HG03378 (cell line): Measurements from ENCODE around the gene PGF.

Experiments
- ATAC-seq: cut with Tn5 transposase; IDR thresholded peaks from one replicate; pipeline ENCODE4 v1.9.1; 2021; ENCODE audit warnings: mild to moderate bottlenecking, moderate library complexity; ENCODE audit not compliant: unreplicated experiment

PGF gene

DNA sequence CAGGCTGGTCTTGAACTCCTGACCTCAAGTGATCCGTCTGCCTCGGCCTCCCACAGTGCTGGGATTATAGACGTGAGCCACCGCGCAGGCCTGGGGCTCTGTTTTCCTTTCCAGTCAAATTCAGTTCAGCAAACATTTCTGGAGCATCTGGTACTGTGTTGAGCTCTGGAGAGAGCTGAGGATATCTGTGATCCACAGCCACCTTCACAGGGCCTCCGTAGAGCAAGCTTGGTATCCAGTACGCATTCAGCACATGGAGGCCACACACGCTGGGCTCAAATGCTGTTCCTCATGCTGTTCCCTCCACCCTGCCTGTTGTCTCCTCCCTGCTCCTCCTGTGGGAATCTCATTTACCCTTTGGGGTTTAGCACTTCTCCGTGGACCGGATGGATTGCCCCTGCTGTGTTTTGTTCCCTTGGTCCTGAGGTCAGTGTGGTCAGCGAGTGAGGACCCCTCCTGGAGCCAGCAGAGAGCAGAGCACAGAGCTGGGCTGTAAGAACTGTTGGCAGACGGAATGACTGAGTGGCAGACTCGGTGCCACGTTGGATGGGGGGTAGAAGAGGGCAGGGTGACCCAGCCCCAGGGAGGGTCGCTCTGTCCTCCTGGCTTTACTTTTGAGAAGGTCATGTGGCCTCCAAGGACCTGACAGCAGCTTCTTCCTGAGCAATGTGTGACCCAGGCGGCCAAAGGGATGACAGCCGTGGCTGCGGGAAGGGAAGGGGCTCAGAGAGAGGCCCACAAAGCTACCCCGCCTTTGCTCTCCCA lies 33.2 kb downstream of the PGF start:
- ATAC-seq = no peak

- ATAC-seq = no peak
These were observed 34.3 kb downstream of the PGF start for GRCh38 chr14:74921053-74921620.

- ATAC-seq = no peak
These were observed 35.1 kb downstream of the PGF start for GRCh38 chr14:74920281-74920680.

- no peak for ATAC-seq
These were observed 35.8 kb downstream of the PGF start for GRCh38 chr14:74919421-74920165.

DNA sequence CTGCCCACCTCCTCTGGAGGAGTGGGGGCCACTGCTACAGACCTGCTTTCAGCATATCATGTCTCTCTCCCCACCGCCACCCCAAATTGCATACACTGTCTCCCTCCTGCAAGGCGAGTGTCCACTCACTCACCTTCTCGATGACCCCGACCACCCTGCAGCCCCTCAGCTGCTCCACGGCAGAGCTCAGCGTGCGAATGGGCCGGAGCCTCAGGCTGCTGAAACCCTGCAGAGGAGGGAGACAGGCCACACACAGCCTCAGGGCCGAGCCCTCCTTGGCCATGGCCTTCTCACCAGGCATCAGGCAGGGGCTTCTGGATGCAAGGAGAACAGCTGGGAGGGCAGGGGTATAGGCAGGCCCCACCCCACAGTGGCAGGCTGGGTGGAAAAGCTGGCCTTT lies 37.0 kb downstream of the PGF start:
- ATAC-seq = no peak

DNA sequence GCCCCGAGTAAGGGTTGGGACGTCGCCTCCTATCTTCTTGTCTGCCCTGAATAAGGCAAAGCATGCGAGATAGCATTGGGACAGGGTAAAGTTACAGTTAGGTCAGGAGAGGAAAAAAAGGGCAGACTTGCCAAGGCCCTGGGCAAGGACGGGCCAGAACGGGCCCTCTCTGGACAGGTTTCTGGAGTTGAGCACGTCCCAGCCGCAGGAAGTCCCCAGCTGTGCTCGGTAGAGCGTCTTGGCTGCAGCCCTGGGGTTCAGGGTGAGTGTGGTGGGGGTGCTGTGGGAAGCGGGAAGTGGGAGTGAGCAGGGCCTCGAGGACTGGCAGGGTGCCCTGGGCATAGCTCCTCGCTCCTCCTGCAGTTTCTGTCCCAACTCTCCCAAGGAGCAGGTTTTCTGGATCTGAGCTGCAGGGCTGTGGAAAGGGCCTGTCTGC lies 37.7 kb downstream of the PGF start:
- no peak for ATAC-seq

GRCh38 chr14:74917178-74917543 lies 38.2 kb downstream of the PGF start:
- ATAC-seq = no peak

DNA sequence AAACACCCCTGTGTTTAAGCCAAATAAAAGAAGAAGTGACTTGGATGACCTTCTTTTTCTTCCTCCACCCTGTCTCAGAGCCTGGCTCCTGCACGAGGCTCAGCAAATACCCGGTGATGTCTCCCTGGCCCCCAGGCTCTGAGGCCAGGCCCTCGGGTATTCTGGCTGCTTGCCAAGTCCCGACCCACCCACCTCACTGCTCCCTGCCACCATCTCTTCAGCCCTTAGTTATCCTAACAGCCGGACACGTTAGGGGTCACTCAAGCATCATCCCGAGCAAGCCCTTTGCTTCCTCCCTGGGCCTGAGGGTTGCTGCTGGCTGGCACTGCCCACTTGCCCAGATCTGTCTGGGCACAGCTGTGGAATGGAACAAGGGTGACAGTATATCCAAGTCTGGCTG lies 39.6 kb downstream of the PGF start:
- ATAC-seq = no peak

DNA sequence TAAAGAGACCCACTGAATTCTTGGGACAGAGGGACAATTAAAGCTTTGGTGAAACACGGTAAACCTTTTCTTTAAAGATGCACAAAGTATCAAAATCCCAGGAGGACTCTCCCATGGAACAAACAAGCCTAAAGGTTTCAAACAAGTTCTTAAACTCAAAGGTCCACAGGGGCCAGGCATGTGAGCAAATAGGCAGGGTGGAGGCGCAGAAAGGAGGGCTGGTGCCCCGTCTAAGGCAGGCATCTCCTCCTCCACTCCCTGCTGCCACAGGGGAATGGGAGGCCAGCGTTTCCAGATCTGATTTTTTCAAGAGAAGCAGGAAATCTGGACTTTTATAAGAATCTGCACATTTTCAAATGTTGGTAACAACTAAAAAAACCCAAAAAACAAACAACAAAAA lies 40.0 kb downstream of the PGF start:
- ATAC-seq = no peak

DNA sequence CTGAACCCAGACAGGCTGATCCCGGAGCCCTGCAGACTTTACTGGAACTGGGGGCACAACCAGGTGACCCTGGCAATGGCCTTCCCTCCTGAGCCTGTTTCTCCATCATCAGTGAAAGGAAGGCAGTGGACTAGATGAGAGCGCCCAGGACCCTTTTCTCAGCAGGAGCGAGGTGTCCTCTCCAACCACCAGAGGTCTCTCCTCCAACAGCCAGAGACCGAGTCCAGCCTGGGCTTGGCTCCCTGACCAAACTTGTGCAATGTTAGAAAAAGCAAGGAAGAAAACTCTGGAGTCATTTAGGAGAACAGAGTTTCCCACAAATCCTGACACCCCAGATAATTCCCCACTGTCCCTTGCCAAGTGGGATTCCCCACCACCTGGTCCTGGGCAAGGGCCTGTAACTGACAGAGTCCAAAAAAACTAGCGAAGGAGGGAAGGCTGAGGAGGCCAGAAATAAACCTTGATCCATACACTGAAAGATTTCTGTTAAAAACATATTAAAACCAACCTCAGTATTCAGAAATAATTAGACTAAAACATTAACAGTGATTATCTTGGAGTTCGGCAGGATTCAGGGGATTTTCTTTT lies 41.3 kb downstream of the PGF start:
- no peak for ATAC-seq

DNA sequence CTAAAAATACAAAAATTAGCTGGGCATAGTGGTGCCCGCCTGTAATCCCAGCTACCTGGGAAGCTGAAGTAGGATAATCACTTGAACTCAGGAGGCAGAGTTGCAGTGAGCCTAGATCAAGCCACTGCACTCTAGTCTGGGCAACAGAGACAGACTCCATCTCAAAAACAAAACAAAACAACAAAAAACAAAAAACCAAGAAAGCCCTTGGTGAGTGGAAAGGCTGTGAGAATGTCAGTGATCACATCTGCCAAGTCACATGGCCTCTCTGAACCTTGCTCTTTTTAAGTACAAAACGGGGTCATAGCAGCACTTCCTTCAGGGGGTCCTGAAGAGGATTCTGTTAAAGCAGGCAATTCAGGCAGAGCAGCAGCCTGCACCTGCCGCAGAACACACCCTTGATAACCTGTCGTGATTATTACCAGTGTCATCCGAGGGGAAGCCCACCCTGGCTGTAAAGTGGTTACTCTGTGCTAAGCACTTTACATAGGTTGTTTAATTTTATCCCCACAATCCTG lies 41.9 kb downstream of the PGF start:
- ATAC-seq = no peak

DNA sequence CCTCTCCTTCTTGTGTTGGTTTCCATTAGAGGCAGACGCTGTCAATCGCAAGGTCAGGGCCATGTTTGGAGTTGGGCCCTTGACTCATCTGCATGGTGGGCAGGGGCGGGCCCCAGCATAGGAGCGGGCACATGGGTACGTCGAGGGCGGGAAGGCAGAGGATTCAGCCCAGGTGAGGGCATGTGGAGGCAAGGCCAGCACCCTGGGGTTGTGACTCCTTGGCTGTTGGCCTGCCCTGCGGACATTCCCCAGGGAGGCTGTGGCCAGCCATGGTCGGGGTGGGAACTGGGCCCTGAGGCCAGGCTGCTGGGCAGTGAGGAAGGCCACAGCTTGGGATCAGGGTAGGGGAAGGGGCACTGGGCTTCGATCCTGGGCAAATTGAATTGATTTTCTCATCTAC lies 42.6 kb downstream of the PGF start:
- no peak for ATAC-seq

GRCh38 chr14:74912111-74912510 lies 43.3 kb downstream of the PGF start:
- ATAC-seq = no peak

DNA sequence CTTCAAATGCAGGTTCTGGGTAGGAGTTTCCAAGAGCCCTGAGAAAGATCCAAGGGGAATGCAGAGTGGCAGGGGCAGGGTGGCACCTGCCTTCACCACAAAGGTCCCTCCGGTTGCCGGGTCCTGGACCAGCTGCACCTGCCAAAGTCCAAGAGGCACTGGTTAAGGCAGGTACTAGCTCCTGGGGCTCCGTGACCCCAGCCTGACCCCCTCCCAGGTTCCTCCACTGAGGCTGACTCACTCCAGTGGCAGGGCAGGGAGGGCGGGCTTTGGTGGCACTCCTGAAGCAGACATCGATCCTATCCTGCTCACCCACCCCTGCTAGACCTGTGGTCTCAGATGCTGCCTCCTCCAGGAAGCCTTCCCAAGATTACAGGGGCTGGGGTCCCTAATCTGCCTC lies 43.7 kb downstream of the PGF start:
- ATAC-seq = no peak

DNA sequence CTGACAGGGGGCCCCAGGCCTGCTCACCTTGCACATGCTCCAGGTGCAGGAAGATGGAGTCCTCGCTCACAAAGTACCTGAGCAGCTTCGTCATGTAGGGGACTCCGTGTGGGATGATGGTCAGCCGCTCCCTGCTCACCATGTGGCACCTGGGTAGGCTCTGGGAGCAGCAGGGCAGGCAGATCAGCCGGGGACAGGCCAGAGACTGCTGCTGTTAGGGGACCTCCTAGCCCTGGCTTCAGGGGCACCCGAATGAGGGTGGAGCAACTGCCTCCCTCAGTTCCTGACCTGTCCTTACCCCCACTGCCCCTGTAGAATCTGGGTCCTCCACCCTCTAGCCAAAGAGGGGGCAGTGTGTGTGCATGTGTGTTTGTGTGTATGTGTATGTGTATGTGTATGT lies 44.2 kb downstream of the PGF start:
- no peak for ATAC-seq

DNA sequence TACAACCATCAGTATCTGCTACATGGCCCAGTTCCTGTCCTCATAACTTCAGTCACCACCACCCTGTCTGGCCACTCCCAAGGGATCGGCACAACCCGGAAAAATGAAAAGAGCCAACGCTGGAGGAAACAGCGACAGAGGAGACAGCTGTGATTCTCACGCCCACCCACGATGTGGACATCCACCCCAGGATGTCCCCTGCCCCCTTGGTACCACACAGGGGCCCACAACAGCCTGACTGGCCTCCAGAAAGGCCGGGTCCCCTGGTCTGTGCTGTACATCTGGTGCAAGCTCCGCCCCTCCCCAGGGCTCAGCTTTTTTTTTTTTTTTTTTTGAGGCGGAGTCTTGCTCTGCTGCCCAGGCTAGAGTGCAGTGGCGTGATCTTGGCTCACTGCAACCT lies 44.8 kb downstream of the PGF start:
- no peak for ATAC-seq

- no peak for ATAC-seq
These were observed 45.5 kb downstream of the PGF start for GRCh38 chr14:74909911-74910310.

DNA sequence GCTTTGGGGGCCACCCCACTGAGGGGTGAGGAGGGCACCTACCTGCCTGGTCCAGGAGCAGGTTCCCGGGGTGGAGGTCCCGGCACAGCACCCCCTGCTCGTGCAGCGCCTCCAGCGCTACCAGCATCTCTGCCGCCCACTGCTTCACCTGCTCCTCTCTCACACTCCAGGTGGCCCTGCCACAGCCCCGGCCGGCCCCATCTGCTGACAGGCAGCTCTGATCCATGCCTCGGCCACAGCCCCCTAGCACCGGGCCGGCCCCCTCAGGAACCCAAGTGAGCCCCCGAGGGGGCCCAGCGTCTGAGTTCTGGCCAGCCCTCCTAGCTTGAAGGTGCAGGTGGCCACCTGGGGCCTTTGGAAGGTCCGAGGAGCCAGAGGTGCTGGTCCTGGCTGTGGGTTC lies 45.9 kb downstream of the PGF start:
- no peak for ATAC-seq

- no peak for ATAC-seq
These were observed 46.5 kb downstream of the PGF start for GRCh38 chr14:74908861-74909341.

GRCh38 chr14:74907744-74908143 lies 47.7 kb downstream of the PGF start:
- no peak for ATAC-seq

GRCh38 chr14:74906925-74907521 lies 48.4 kb downstream of the PGF start:
- no peak for ATAC-seq
